GM21447 (cell line): ENCODE results near the gene CROCC2.

ENCODE experiments used
- ATAC-seq: cut with Tn5 transposase; IDR thresholded peaks from one replicate; pipeline ENCODE4 v1.9.1; 2021; ENCODE audit not compliant: unreplicated experiment

The CROCC2 gene

GRCh38 chr2:241009601-241010530 is 103.7 kb downstream of the CROCC2 start:
- ATAC-seq = no peak

GRCh38 chr2:241010531-241011295 is 104.6 kb downstream of the CROCC2 start:
- ATAC-seq = no peak

GRCh38 chr2:241011296-241011600 is 105.1 kb downstream of the CROCC2 start:
- ATAC-seq = no peak

- no peak for ATAC-seq
Measured at GRCh38 chr2:241011751-241012510, 105.8 kb downstream of the CROCC2 start.

- no peak for ATAC-seq
Measured at GRCh38 chr2:241014224-241014623, 108.1 kb downstream of the CROCC2 start.

GRCh38 chr2:241014764-241015163 is 108.6 kb downstream of the CROCC2 start:
- no peak for ATAC-seq

GRCh38 chr2:241015439-241015838 is 109.3 kb downstream of the CROCC2 start:
- no peak for ATAC-seq

GRCh38 chr2:241017228-241017940 is 111.2 kb downstream of the CROCC2 start:
- no peak for ATAC-seq

GRCh38 chr2:241018051-241018891 is 112.1 kb downstream of the CROCC2 start:
- ATAC-seq = no peak

- no peak for ATAC-seq
Measured at GRCh38 chr2:241019441-241020139, 113.5 kb downstream of the CROCC2 start.

- no peak for ATAC-seq
Measured at GRCh38 chr2:241020201-241020600, 114.1 kb downstream of the CROCC2 start.

- ATAC-seq = no peak
Measured at GRCh38 chr2:241020629-241021190, 114.6 kb downstream of the CROCC2 start.

GRCh38 chr2:241025639-241026038 is 119.5 kb downstream of the CROCC2 start:
- no peak for ATAC-seq

GRCh38 chr2:241029599-241030332 is 123.6 kb downstream of the CROCC2 start:
- no peak for ATAC-seq

- ATAC-seq = no peak
Measured at GRCh38 chr2:241030333-241030680, 124.2 kb downstream of the CROCC2 start.

GRCh38 chr2:241030883-241031282 is 124.7 kb downstream of the CROCC2 start:
- ATAC-seq = no peak

- ATAC-seq = no peak
Measured at GRCh38 chr2:241031436-241032165, 125.5 kb downstream of the CROCC2 start.
